ENCODE results near the gene TRIM25.

The TRIM25 gene

DNA sequence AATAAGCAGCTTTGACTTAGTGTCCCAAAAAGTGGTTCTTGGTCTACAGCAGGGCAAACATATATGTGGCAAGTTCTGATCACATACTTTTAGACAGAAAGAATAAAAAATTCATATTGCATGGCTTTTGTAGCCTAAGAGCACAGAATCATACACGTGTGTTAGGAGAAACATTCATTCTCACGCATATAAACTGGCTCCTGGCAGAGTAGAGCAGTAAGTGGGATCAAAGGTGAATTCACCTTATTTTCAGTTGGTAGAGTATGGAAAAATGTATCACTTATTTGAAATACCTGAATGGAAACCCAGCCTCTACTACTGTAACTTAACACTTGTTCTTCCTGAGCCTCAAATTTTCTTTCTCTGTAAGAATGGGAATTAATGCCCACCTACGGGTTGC lies 45.1 kb downstream of the TRIM25 start:
- no peak for TF ChIP-seq CTCF (conservative IDR thresholded peaks at IDR 0.05; ENCODE audit: low read depth, low read length)
- no peak for DNase-seq (ENCODE audit: low read depth)
- no peak overlapping the region for H3K4me3 ChIP-seq (ENCODE audit: low read depth, low read length)

DNA sequence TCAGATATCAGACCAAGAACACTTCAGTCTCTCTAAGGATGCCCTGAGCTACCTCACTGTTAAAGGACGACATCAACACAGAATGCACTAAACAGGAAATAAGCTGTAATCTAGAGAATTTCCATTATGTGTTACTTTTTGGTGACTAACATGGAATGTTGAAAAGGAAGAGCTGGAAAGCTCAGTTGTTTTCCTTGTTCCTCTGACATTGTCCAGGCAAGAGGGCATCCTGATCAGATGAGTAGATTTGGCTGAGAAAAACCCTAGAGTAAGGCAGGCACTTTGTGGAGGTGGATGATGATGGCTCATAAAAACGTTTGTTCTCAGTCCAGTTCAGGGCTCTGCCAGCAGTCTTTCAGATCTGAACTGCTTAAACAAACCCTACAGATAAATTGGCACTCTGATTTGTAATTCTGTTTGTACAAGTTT lies 45.9 kb downstream of the TRIM25 start:
- H3K4me3 ChIP-seq (ENCODE audit: low read depth, low read length) = no peak overlapping the region
- TF ChIP-seq CTCF (conservative IDR thresholded peaks at IDR 0.05; ENCODE audit: low read depth, low read length) = no peak
- peak; percentile 2 for DNase-seq (ENCODE audit: low read depth)

DNA sequence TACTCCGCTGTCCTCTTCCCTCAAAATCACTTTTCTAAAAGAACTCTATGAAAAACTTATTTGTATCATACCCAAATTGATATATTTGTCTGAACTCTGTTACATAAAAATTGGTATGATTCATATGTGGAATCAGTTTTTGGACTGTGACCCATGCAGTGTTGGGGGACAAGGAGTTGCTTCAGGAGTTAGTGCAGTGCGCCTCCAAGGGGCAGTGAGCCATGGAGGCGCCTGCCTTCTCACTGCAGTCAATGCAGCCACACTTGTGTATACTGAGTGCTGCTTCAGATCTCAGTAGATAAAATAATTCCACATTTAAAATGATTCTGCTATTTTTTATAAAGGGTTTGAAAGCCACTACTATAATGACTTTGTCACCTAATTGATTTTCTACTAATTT lies 47.4 kb downstream of the TRIM25 start:
- peak; percentile 26 for TF ChIP-seq CTCF (conservative IDR thresholded peaks at IDR 0.05; ENCODE audit: low read depth, low read length)
- DNase-seq (ENCODE audit: low read depth) = peak; percentile 8
- no peak overlapping the region for H3K4me3 ChIP-seq (ENCODE audit: low read depth, low read length)

DNA sequence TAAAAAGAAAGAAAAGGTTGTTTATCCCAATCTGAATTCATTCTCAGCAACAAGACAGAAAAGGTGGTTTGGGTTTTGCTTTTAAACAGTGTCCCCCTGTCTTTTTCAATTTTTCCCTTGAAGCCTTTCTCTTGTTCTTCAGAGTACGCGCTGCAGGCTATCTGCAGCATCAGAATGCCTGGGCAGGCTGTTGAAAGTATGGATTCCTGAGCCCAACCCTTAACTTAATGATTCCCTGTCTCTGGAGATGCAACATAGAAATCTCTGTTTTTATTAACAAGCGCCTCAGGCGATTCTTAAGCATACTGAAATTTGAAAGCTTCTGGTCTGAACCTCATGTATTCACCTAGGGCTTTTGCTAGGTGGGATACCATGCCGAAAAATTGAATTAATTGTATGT lies 47.8 kb downstream of the TRIM25 start:
- no peak for TF ChIP-seq CTCF (conservative IDR thresholded peaks at IDR 0.05; ENCODE audit: low read depth, low read length)
- DNase-seq (ENCODE audit: low read depth) = no peak
- H3K4me3 ChIP-seq (ENCODE audit: low read depth, low read length) = no peak overlapping the region

- no peak overlapping the region for H3K4me3 ChIP-seq (ENCODE audit: low read depth, low read length)
- TF ChIP-seq CTCF (conservative IDR thresholded peaks at IDR 0.05; ENCODE audit: low read depth, low read length) = no peak
- no peak for DNase-seq (ENCODE audit: low read depth)
Measured at GRCh38 chr17:56863974-56864373, 49.9 kb downstream of the TRIM25 start.

DNA sequence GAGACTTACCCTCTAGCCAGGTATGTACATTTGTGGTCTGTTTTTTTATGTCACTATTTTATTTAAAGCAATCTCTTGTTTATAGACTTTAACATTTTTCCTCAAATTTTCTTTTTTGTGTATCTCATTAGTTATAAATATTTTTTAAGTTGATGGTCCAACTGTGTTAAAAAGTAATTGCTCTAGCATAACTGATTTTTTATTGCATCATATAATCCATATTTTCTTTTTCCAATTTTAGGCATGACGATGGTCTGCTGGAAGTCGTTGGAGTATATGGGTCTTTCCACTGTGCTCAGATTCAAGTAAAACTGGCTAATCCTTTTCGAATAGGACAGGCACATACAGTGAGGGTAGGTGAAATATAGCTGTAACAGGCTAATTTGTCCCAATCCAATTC lies 52.0 kb downstream of the TRIM25 start:
- DNase-seq (ENCODE audit: low read depth) = no peak
- TF ChIP-seq CTCF (conservative IDR thresholded peaks at IDR 0.05; ENCODE audit: low read depth, low read length) = no peak
- no peak overlapping the region for H3K4me3 ChIP-seq (ENCODE audit: low read depth, low read length)

DNA sequence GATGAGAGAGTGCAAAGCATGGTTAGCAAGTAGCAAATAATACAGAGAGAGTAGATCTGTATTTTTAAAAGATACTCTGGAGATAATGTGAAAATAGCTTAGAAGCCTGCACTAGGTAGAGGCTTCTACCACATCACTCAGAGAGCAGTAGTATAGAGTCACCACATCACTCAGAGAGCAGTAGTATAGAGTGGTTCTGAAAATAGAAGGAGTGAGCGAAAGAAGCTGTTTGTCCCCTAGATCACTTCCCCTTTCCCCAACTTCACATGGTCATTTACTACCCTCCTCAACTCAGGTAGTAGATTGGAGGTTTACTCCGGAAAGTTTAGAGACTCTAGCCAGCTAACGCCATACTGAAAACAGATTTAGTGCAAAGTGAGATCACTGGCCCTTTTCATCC lies 62.8 kb downstream of the TRIM25 start:
- no peak for DNase-seq (ENCODE audit: low read depth)
- TF ChIP-seq CTCF (conservative IDR thresholded peaks at IDR 0.05; ENCODE audit: low read depth, low read length) = no peak
- no peak overlapping the region for H3K4me3 ChIP-seq (ENCODE audit: low read depth, low read length)

Measured in choroid plexus epithelial cell (primary cell).